HCT116 (cell line): ENCODE results near the gene GALNT7. TPM values are rescaled to one million over a fixed set of nuclear protein-coding genes. Genes with fewer than 3 reads are reported as not detected.

ENCODE experiments used
- ATAC-seq: fragments of 200-7000 bp; cut with Tn5 transposase; 2 replicates; pipeline ENCODE4 v1.9.1; 2020; ENCODE audit warnings: mild to moderate bottlenecking, moderate library complexity
- BruUV-seq: library from RNA; stranded (reverse); fragments of 400-500 nt; replicated peaks from 2 replicates; lab custom pipeline; 2021; lab: Mats Ljungman, UMichigan
- CTCF ChIA-PET: fragments of 300-600 bp; sonication (Branson Sonifier 250); formaldehyde crosslinking; loops from one replicate; lab custom pipeline; 2021; ENCODE audit warnings: antibody characterized with exemption; lab: Charles Lee
- POLR2A ChIA-PET: fragments of 300-600, 350-600 bp; sonication (Branson Sonifier 250); formaldehyde crosslinking; loops from one replicate; lab custom pipeline; 2021; ENCODE audit warnings: antibody characterized with exemption; lab: Charles Lee
- RAD21 ChIA-PET, 2 experiments: fragments of 300-600 bp; sonication (Branson Sonifier 250); formaldehyde crosslinking; loops; one replicate each; lab custom pipeline; 2023; ENCODE audit warnings: low total read pairs in 2 of 2; ENCODE audit not compliant: uncharacterized antibody in 2 of 2, unreplicated experiment in 2 of 2, low non-redundant PET in 1 of 2; lab: Charles Lee
- DNase-seq: peaks from one replicate; pipeline ENCODE4 v3.0.0-alpha.2; 2010; ENCODE audit warnings: low read depth, low spot score
- H2AFZ ChIP-seq: fragments of 200-600 bp; shearing (Covaris generic), sonication (generic); 2 replicates; pipeline ENCODE4 v1.6.1; 2017; ENCODE audit warnings: low read depth, mixed run types, mixed read lengths, antibody characterized with exemption, low read length; ENCODE audit not compliant: poor library complexity, severe bottlenecking
- H3K27ac ChIP-seq: 2 replicates; pipeline ENCODE4 v1.5.1; 2012; ENCODE audit warnings: low read depth, low read length
- H3K27me3 ChIP-seq: fragments of 200-600 bp; sonication (generic); 2 replicates; pipeline ENCODE4 v1.6.1; 2016; ENCODE audit warnings: mixed run types, low read length, mixed read lengths; ENCODE audit not compliant: insufficient read depth
- H3K36me3 ChIP-seq, 2 experiments: fragments of 200-500 bp in 1 of 2; fragments of 200-600 bp in 1 of 2; sonication (Bioruptor generic) in 1 of 2; sonication (generic) in 1 of 2; 2 replicates each; pipeline versions ENCODE4 v1.5.1 to v1.6.1; 2014 to 2016; ENCODE audit warnings: low read length in 2 of 2, inconsistent platforms in 1 of 2, mixed read lengths in 1 of 2, mixed run types in 1 of 2; ENCODE audit not compliant: insufficient read depth in 2 of 2, control insufficient read depth in 1 of 2
- H3K4me1 ChIP-seq, 2 experiments: fragments of 200-600 bp in 1 of 2; sonication (generic) in 1 of 2; 2 replicates each; pipeline versions ENCODE4 v1.5.1 to v1.6.1; 2012 to 2017; ENCODE audit warnings: low read length in 2 of 2, inconsistent platforms in 1 of 2, mild to moderate bottlenecking in 1 of 2, mixed read lengths in 1 of 2, mixed run types in 1 of 2, moderate library complexity in 1 of 2; ENCODE audit not compliant: insufficient read depth in 2 of 2, control insufficient read depth in 1 of 2
- H3K4me2 ChIP-seq: fragments of 200-600 bp; sonication (generic); 2 replicates; pipeline ENCODE4 v1.6.1; 2017; ENCODE audit warnings: mixed run types, low read length, mixed read lengths
- H3K4me3 ChIP-seq, 2 experiments: fragments of 200-600 bp in 1 of 2; sonication (generic) in 1 of 2; replicated peaks in 1 of 2; 2 replicates each; pipeline ENCODE4 v1.5.1; 2011 to 2016; ENCODE audit warnings: low read length in 2 of 2, control low read depth in 1 of 2, low read depth in 1 of 2, mild to moderate bottlenecking in 1 of 2, mixed read lengths in 1 of 2, mixed run types in 1 of 2
- H3K79me2 ChIP-seq: fragments of 200-600 bp; sonication (generic); 2 replicates; pipeline ENCODE4 v1.6.1; 2017; ENCODE audit warnings: mild to moderate bottlenecking, mixed run types, low read length, moderate library complexity, mixed read lengths; ENCODE audit not compliant: insufficient read depth
- H3K9ac ChIP-seq: fragments of 200-600 bp; sonication (generic); 2 replicates; pipeline ENCODE4 v1.6.1; 2016; ENCODE audit warnings: low read length, mixed read lengths
- H3K9me2 ChIP-seq: fragments of 200-600 bp; sonication (generic), shearing (Covaris generic); 2 replicates; pipeline ENCODE4 v1.6.1; 2017; ENCODE audit warnings: mixed run types, mild to moderate bottlenecking, moderate library complexity; ENCODE audit not compliant: insufficient read depth
- H3K9me3 ChIP-seq, 2 experiments: fragments of 200-500 bp in 1 of 2; fragments of 200-600 bp in 1 of 2; sonication (Bioruptor generic) in 1 of 2; sonication (generic) in 1 of 2; 2 replicates each; pipeline ENCODE4 v1.6.1; 2014 to 2017; ENCODE audit warnings: low read length in 2 of 2, mixed read lengths in 2 of 2, inconsistent platforms in 1 of 2, low read depth in 1 of 2, mild to moderate bottlenecking in 1 of 2, mixed run types in 1 of 2, moderate library complexity in 1 of 2; ENCODE audit not compliant: control insufficient read depth in 1 of 2, insufficient read depth in 1 of 2
- H4K20me1 ChIP-seq: fragments of 200-600 bp; sonication (generic), shearing (Covaris generic); 2 replicates; pipeline ENCODE4 v1.6.1; 2017; ENCODE audit warnings: mixed run types, mild to moderate bottlenecking, moderate library complexity; ENCODE audit not compliant: insufficient read depth
- EGR1 ChIP-seq: IDR thresholded peaks from 2 replicates; pipeline ENCODE4 v1.6.1; 2012; ENCODE audit warnings: low read depth
- ELF1 ChIP-seq: IDR thresholded peaks from 2 replicates; pipeline ENCODE4 v1.6.1; 2012; ENCODE audit warnings: low read depth, borderline replicate concordance
- EZH2 ChIP-seq: fragments of 200-600 bp; sonication (generic); IDR thresholded peaks from 2 replicates; pipeline ENCODE4 v1.6.1; 2017; ENCODE audit warnings: antibody characterized with exemption, mixed run types
- POLR2A ChIP-seq: IDR thresholded peaks from 2 replicates; pipeline ENCODE4 v1.7.0; 2011; ENCODE audit warnings: borderline replicate concordance; ENCODE audit not compliant: insufficient read depth, insufficient read length; ENCODE audit errors: extremely low read depth
- POLR2AphosphoS5 ChIP-seq: IDR thresholded peaks from 2 replicates; pipeline ENCODE4 v1.6.1; 2011; ENCODE audit warnings: mild to moderate bottlenecking, low read depth, low read length, moderate library complexity
- RAD21 ChIP-seq: IDR thresholded peaks from 2 replicates; pipeline ENCODE4 v1.6.1; 2012; ENCODE audit warnings: low read depth, mild to moderate bottlenecking
- SIN3A ChIP-seq: IDR thresholded peaks from 2 replicates; pipeline ENCODE4 v1.6.1; 2012; ENCODE audit warnings: low read depth
- SP1 ChIP-seq: IDR thresholded peaks from 2 replicates; pipeline ENCODE4 v1.6.1; 2012; ENCODE audit warnings: low read depth
- ZFX ChIP-seq: fragments of 450-650 bp; IDR thresholded peaks from 2 replicates; pipeline ENCODE4 v1.6.1; 2017
- intact Hi-C: fragments of 100-400 bp; cut with micrococcal nuclease; formaldehyde crosslinking; loops from 2 replicates; pipeline ENCODE4 v1.10.0; 2022
- total RNA-seq: library from RNA; stranded (reverse); gene quantifications from one replicate; pipeline ENCODE4 v1.2.1, GENCODE V29; 2021; ENCODE audit not compliant: unreplicated experiment
- TF ChIP-seq, protein P1 (sequence below): IDR thresholded peaks from 2 replicates; pipeline ENCODE4 v1.6.1; 2012
- TF ChIP-seq, protein P2 (sequence below): IDR thresholded peaks from 2 replicates; pipeline ENCODE4 v1.6.1; 2011; ENCODE audit warnings: mild to moderate bottlenecking, low read length, moderate library complexity; ENCODE audit not compliant: insufficient replicate concordance; ENCODE audit errors: extremely low read depth
- TF ChIP-seq, protein P3 (sequence below): IDR thresholded peaks from 2 replicates; pipeline ENCODE4 v1.6.1; 2012
- TF ChIP-seq, protein P4 (sequence below): IDR thresholded peaks from 2 replicates; pipeline ENCODE4 v1.6.1; 2012; ENCODE audit warnings: low read depth
- TF ChIP-seq, protein P5 (sequence below), 3 experiments: fragments of 200-600 bp in 1 of 3; sonication (generic) in 1 of 3; IDR thresholded peaks in 2 of 3; conservative IDR thresholded peaks in 1 of 3; 2 replicates each; pipeline ENCODE4 v1.5.1; 2012 to 2017; ENCODE audit warnings: low read depth in 2 of 3, low read length in 2 of 3, antibody characterized with exemption in 1 of 3, borderline replicate concordance in 1 of 3, control low read depth in 1 of 3, mild to moderate bottlenecking in 1 of 3, mixed read lengths in 1 of 3, mixed run types in 1 of 3, moderate library complexity in 1 of 3; ENCODE audit not compliant: insufficient read depth in 1 of 3

The GALNT7 gene
- total RNA-seq, 1 experiment from 2014 or later, result 21.3 TPM

DNA sequence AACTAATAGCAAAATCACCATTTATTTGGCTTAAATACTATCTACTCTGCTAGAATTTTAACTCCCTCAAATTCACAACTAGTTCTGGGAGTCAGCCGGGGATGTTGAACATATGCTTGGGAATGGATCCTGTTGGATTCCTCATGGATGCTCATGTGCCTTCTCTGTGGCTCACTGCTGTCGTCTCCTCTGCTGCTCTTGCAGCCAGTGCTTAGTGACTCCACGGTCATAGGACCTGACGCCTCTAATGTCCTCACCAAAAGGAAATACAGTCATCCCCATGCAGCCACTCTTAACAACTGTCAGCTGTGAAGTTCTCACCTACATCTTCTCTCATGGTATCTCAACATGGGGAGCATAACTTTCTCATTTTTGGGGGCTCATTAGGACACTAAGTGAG lies 106.1 kb downstream of the GALNT7 start:
- Histone ChIP-seq H3K36me3 (no peaks in the 10 kb centered on the region), H3K27ac (no peak overlapping the region), H3K4me2 (no peak overlapping the region), H3K9me2 (no peaks in the 10 kb centered on the region), H3K4me1 (no peaks in the 10 kb centered on the region), H2AFZ (no peak overlapping the region), H4K20me1 (no peaks in the 10 kb centered on the region), H3K9me3 (no peaks in the 10 kb centered on the region), H3K4me3 (no peak overlapping the region), H3K79me2 (peaks cover 9% of the 10 kb centered on the region), H3K9ac (no peak overlapping the region), H3K27me3 (no peaks in the 10 kb centered on the region)
- ChIA-PET RAD21 (no interaction called here), CTCF (interaction anchor here (1.8 kb wide), 1 partner anchor 27 kb away, joined by 7 read pairs; no protein-coding TSS in a partner anchor), POLR2A (no interaction called here)
- DNase-seq (no peak), ATAC-seq (no peak)
- intact Hi-C loops, result no loop called here
- no TSS peak for BruUV-seq
- TF ChIP-seq, protein P1, sequence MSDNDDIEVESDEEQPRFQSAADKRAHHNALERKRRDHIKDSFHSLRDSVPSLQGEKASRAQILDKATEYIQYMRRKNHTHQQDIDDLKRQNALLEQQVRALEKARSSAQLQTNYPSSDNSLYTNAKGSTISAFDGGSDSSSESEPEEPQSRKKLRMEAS, result no peak
- TF ChIP-seq POLR2AphosphoS5, result no peak
- TF ChIP-seq, protein P2, sequence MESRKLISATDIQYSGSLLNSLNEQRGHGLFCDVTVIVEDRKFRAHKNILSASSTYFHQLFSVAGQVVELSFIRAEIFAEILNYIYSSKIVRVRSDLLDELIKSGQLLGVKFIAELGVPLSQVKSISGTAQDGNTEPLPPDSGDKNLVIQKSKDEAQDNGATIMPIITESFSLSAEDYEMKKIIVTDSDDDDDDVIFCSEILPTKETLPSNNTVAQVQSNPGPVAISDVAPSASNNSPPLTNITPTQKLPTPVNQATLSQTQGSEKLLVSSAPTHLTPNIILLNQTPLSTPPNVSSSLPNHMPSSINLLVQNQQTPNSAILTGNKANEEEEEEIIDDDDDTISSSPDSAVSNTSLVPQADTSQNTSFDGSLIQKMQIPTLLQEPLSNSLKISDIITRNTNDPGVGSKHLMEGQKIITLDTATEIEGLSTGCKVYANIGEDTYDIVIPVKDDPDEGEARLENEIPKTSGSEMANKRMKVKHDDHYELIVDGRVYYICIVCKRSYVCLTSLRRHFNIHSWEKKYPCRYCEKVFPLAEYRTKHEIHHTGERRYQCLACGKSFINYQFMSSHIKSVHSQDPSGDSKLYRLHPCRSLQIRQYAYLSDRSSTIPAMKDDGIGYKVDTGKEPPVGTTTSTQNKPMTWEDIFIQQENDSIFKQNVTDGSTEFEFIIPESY, result no peak
- no peak for TF ChIP-seq EGR1
- no peak for TF ChIP-seq POLR2A
- TF ChIP-seq SIN3A, result no peak
- TF ChIP-seq RAD21, result no peak
- TF ChIP-seq, protein P3, sequence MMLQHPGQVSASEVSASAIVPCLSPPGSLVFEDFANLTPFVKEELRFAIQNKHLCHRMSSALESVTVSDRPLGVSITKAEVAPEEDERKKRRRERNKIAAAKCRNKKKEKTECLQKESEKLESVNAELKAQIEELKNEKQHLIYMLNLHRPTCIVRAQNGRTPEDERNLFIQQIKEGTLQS, result no peak
- TF ChIP-seq EZH2, result no peak
- no peak for TF ChIP-seq ZFX
- TF ChIP-seq, protein P4, sequence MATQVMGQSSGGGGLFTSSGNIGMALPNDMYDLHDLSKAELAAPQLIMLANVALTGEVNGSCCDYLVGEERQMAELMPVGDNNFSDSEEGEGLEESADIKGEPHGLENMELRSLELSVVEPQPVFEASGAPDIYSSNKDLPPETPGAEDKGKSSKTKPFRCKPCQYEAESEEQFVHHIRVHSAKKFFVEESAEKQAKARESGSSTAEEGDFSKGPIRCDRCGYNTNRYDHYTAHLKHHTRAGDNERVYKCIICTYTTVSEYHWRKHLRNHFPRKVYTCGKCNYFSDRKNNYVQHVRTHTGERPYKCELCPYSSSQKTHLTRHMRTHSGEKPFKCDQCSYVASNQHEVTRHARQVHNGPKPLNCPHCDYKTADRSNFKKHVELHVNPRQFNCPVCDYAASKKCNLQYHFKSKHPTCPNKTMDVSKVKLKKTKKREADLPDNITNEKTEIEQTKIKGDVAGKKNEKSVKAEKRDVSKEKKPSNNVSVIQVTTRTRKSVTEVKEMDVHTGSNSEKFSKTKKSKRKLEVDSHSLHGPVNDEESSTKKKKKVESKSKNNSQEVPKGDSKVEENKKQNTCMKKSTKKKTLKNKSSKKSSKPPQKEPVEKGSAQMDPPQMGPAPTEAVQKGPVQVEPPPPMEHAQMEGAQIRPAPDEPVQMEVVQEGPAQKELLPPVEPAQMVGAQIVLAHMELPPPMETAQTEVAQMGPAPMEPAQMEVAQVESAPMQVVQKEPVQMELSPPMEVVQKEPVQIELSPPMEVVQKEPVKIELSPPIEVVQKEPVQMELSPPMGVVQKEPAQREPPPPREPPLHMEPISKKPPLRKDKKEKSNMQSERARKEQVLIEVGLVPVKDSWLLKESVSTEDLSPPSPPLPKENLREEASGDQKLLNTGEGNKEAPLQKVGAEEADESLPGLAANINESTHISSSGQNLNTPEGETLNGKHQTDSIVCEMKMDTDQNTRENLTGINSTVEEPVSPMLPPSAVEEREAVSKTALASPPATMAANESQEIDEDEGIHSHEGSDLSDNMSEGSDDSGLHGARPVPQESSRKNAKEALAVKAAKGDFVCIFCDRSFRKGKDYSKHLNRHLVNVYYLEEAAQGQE, result no peak
- TF ChIP-seq ELF1, result no peak
- no peak for TF ChIP-seq SP1
- TF ChIP-seq, protein P5, sequence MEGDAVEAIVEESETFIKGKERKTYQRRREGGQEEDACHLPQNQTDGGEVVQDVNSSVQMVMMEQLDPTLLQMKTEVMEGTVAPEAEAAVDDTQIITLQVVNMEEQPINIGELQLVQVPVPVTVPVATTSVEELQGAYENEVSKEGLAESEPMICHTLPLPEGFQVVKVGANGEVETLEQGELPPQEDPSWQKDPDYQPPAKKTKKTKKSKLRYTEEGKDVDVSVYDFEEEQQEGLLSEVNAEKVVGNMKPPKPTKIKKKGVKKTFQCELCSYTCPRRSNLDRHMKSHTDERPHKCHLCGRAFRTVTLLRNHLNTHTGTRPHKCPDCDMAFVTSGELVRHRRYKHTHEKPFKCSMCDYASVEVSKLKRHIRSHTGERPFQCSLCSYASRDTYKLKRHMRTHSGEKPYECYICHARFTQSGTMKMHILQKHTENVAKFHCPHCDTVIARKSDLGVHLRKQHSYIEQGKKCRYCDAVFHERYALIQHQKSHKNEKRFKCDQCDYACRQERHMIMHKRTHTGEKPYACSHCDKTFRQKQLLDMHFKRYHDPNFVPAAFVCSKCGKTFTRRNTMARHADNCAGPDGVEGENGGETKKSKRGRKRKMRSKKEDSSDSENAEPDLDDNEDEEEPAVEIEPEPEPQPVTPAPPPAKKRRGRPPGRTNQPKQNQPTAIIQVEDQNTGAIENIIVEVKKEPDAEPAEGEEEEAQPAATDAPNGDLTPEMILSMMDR (IDR thresholded peaks at IDR 0.05 in 2 of 3, conservative IDR thresholded peaks at IDR 0.05 in 1 of 3; ENCODE audit: borderline replicate concordance in 1 of 3, insufficient read depth in 1 of 3, low read depth in 2 of 3, low read length in 2 of 3), result no peak
